ENCODE results near the gene CYP11A1.

CYP11A1 gene

DNA sequence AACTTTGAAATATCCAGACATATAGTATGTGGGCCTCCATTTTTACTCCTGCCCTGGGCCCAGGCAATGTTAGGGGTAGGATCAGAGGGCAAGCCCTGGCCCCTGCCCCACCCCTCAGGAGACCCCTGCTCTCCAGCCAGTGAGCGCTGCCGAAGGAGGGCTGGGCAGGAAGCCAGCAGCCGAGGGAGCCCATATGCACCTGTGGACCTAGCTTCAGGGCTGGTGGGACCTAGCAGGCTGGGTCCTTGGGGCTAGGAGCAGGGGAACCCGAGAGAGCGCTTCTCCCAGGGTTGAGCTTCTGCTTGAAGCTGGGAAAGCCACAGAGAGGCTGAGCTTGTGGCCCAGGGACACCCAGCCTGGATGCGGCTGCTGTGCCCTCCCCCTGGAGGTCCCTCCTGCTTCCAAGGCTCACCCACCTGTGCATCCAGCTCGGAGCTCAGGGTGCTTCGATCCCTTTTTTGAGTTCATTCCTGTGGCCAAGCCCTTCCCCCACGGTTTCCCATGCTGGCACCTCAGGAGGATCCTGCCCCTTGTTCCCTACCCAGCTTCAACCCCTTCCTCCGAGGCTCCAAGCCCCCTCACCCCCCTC is 21.0 kb upstream of the CYP11A1 start:
- DNase-seq (ENCODE audit: low read depth in 2 of 2), result no peak

DNA sequence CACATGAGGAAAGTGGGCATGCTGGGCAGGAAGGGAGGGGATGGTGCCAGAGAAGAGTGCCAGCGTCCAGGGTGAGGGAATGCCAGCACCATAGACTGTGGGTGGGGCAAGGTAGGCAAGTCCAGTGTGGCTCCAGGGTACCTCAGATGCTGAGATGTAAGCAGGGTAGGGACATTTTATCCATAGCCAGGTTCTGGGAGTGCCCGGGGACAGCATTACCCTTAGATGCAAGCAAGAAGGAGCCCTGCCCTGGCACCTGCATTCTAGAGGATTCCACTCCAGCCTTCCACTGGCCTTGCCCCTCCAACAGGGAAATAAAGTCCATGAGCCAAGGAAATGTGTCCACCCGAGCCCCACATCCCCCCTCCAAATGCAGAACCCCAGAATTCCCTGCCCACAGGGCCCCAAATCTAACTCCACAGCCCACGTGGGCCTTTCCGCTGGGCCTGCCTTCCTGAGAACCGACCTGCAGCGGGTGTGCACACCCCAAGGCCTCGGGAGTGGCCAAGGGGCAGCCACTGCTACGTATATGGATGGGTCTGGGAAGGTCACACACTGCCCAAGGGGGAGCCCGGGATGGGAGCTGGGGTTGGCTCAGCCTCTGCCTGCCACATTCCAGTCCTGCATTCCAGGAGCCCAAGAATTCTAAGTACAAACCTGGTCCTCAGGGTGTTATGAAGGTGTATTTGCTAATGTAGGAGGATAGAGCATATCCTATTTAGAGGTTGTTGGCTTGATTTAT is 20.3 kb upstream of the CYP11A1 start:
- DNase-seq (ENCODE audit: low read depth in 2 of 2), result no peak

DNA sequence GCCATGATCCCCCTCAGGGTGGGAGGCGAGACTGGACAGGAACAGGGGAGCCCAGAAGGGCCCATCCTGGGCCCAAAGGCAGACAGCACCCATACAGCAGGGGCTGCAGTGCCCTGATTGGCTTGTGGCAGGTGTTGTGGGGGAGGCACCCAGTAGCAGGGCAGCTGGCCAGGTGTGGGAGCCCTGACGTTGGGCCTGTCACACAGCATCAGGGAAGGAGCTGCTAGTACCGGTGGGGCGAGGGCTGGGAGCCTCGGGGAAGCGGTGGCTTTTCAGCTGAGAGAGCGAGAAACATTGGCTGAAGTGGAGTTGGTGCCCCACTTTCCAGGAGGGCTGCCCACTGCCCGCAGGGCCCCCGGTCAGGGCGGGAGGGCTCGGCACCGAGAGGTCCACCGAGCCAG is 19.7 kb upstream of the CYP11A1 start:
- DNase-seq (ENCODE audit: low read depth in 2 of 2), result no peak

DNA sequence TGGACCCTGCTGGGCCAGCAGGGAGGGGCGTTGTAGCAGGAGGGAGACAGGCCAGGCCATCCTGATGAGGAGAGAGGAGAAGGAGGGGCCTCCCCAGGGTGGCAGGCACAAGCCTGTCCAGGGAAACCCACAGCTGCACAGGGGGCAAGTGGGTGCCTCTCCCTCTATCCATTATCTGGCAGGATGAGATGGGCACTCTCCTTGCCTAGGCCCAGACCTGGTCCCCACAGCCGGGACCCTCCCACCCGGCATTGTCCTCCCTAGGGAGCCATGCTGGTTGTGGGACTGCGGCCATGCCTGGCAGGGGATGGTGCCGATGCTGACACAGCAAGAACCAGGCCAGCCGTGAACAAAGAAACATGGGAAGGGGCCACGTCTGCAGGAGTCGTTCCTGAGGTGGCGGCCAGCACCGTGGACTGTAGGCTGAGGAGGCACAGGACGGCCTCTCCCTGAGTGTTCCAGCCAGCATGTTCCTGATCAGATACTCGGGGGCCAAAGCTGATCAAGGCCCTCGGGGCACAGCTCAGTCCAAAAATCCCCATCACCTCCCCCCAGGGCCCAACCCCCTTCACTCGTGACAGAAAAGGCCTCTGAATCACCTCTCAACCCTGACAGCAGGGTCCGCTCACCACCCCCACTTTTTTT is 19.2 kb upstream of the CYP11A1 start:
- DNase-seq (ENCODE audit: low read depth in 2 of 2), result no peak

DNA sequence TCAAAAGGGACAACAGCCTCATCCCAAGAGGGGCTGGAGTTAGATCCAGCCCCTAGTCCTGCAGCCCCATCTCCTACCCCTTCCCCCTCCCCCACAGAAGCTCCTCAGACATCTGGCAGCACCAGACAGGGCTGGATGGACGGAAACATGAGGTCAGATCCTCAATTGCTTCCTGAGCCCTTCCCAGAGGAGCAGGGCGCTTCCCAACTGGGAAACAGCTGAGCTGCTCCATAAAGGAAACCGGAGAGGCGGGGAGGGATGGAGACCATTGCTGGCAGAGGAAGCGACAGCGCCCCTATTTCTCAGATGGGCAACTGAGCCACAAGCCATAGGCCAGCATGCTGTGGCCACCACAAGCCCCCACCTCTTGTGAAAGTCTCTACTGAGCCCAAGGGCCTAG is 18.3 kb upstream of the CYP11A1 start:
- DNase-seq (ENCODE audit: low read depth in 2 of 2), result no peak

DNA sequence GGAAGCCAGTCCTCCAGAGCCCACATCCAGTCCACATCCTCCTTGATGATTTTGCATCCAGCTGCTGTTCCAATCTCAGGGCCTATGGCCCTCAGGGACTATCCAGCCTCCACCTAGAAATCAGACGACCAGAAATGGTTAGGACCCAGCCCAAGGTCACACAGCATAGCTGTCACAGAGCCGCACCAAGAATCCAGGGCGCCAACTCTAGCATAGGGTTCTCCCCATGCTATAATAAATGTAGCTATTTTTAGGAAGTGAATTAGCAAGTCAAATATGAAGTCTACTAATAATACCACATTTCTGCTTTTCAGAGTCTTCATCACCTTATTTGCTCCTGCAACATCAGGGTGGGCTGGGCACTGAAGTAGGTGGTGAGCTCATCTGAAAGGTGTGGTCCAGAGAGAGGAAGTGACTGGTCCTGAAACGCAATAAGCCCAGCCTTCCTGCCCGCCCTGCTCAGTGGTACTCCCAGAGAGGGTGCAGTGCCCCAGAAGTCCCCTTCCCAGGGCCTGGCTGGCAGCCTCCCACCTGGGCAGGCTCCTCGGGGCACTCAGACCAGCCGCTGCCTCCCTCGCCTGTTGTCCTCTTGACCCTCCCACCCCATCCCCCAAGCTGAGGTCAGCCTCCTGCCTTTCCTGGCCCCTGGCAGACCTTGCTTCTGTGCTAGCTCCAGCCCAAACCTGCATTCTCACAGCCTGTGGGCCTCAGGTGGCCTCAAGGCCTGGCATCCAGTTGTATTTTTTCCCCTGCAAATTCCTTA is 17.6 kb upstream of the CYP11A1 start:
- DNase-seq (ENCODE audit: low read depth in 2 of 2), result peak; percentile 63

DNA sequence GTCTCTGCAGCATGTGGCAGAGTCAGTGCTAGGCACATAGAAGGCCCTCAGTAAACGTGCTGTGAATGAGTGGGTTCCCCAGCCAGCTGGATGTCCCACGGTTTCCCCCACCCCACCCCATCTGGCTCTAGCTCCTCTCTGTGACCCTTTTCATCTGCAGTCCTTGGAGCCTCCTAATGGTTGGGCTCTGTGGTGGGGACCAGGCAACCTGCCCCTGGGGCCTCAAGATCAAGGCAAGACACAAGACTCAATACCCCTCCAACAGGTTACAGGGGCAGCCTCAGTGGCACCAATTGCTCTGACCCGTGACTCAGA is 17.1 kb upstream of the CYP11A1 start:
- no peak for DNase-seq (ENCODE audit: low read depth in 2 of 2)

DNA sequence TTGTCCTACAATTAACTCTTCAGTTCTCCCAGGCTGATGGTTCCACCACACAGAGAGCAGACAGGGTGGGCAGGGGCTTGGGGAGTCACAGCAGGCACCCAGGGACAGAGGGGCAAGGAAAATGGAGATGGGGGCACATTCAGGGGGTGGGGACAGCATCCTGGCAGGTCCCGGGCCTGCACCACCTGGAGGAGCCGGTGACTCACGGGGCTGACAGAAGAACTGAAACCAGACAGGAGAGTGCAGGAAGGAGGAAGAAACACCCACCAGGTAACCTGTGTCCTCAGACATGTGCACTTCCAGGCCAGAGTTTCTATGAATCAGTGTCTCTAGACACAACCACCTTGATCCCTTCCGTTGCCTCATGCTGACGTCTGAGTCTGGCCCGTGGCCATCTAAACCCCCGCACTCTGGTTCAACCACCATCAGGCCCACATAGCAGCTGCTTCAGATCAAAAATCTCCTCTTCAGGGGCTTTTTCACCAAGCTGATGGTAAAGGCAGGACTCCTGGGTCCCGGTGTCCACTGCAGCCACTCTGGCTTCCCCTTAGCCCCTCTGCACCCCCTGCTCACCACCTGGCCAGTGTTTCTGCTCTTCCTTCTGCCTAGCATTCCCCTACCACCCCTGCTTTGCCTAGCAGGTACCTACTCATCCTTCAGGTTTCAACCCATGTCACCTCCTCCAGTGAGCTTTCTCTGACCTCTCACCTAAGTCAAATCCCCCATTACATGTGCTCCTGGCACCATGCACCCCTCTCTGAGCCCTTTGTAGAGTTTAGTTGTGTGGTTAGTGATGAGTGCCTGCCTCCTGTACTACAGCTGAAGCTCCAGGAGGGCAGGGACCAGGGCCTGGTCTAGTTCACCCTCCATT is 16.5 kb upstream of the CYP11A1 start:
- peak; percentile 79 to 81 for DNase-seq (ENCODE audit: low read depth in 2 of 2)

DNA sequence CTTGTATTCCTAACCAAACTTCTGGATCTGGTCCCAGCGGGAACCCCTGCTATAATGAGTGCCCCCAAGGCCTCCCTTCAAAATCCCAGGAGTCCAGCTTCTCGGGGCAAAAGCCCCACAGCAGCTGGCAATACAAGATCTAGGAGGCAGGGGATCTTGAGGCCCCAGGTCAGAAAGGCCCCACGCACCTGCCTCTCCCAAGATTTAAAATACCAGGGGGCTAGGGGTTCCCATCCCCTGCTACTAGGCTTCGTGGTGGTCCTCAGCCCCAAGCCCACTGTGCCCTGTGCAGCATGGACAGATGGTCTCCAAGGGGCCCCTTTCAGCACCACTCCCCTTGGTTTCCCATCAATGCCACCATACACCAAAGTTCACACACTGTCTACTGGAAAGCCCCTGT is 15.8 kb upstream of the CYP11A1 start:
- no peak for DNase-seq (ENCODE audit: low read depth in 2 of 2)

DNA sequence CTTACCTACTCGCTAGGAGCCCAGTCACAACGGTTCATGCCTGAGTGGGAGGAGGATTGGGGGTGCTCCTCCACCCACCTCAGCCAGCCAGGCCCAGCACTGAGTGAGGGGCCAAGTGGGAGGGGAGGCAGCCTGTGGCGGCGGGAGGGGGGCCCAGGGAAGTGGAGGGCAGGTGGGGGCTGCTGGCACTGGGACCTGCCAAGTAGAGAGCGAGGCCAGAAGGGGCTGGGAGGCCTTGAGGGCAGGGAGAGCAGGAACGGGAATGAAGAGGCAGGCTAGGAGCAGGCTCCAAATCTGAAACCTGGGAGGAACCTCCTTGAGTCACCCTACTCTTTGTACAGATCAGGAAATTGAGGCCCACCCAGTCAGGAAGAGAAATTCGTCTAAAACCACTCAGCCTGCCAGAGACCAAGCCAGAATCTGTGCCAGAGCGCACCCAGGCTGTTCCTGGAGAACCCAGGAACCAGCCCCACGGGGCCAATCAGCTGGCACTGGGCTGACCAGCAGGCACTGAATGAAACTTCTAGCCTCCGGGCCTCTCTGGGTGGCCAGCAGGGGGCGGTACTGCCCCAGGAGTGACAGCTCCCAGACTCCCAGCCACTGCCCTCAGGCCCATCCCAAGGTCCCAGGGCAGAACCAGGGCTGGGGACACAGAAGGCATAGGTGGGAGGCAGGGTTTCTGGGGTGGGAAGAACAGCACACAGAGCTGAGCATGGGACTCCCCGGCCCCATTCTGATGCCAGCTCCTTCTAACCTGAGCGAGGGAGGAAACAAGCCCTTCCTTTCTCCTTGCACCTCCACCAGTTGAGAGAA is 14.8 kb upstream of the CYP11A1 start:
- DNase-seq (ENCODE audit: low read depth in 2 of 2), result peak; percentile 44 to 63

DNA sequence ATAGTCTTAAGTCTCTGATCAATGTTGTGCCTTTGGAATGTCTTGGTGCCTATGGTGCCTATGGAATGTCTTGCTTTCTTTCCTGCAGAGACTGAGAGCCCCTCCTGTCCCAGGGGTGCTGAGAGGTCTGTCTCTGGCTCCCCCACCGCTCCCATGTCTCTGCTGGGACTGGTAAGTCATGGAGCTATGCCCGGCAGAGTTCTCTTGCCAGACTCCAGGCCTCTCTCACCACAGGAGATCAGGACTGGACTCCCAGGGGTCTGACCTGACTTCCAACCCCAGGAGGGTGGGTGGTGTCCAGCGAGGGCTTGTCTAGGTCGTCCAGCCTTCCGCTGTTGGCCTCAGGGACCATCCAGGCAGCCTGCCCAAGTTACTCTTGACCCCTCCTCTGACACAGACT is 14.0 kb upstream of the CYP11A1 start:
- no peak for DNase-seq (ENCODE audit: low read depth in 2 of 2)

DNA sequence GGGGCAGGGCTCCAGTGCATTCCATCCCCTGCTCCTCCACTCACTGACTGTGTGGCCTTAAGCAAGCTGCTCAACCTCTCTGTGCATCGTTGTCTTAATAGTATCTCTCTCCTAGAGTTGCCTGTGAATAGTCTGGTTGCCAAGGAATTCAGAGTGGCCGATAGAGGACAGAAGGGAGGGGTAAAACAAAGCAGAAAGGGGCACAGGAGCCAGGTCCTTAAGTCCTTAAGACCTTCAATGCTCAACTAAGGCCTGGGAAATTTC is 13.7 kb upstream of the CYP11A1 start:
- DNase-seq (ENCODE audit: low read depth in 2 of 2), result no peak

DNA sequence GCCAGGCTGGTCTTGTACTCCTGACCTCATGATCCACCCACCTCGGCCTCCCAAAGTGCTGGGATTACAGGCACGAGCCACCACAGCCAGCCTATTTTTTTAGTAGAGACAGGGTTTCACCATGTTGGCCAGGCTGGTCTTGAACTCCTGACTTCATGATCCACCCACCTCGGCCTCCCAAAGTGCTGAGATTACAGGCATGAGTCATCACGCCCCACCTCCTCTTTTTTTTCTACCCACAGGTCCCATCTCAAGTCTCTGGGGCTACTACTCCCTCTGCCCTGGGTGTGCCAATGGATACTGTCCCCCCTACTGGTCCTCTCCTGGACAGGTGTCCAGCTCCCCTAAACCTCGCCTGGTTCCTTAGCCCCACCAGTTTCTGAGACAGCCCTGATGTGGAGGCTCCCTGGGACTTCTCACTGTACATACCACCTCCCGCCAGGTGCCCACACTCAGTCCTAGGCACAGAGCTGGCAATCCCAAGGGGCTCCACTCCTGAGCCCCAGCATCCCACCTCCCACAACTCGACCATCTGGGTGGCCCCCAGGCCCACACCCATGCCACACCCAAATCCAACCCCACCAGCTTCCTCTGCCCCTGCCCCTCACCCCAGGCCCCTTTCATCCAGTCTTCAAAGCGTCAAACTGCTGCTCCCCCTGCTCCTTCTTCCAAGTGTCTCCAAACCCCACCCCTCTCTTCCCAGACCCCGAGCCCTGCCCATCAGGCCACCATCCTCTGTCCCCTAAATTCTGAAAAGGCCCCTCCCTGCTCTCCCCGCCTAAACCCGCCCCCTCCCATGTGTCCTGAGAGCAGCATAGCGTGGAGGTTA is 13.1 kb upstream of the CYP11A1 start:
- no peak for DNase-seq (ENCODE audit: low read depth in 2 of 2)

DNA sequence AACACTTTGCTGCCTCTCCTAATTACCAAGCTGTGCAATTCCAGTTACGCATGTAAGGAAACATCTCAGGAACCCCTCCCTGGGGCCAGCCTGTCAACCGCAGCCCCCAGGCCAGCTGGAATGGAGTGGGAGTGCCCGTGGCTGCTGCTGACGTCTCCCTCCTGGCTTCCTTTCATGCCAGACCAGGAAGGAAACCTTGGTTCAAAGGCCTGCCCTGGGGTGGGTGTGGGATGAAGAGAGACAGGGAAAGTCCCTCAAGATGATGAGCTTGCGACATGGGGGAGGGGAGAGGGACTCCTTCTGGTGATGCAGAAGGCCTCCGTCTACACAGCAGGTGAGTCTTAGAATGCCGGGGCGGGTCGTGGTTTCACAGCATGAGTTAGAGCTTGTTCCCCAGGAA is 11.4 kb upstream of the CYP11A1 start:
- peak; percentile 62 to 68 for DNase-seq (ENCODE audit: low read depth in 2 of 2)

DNA sequence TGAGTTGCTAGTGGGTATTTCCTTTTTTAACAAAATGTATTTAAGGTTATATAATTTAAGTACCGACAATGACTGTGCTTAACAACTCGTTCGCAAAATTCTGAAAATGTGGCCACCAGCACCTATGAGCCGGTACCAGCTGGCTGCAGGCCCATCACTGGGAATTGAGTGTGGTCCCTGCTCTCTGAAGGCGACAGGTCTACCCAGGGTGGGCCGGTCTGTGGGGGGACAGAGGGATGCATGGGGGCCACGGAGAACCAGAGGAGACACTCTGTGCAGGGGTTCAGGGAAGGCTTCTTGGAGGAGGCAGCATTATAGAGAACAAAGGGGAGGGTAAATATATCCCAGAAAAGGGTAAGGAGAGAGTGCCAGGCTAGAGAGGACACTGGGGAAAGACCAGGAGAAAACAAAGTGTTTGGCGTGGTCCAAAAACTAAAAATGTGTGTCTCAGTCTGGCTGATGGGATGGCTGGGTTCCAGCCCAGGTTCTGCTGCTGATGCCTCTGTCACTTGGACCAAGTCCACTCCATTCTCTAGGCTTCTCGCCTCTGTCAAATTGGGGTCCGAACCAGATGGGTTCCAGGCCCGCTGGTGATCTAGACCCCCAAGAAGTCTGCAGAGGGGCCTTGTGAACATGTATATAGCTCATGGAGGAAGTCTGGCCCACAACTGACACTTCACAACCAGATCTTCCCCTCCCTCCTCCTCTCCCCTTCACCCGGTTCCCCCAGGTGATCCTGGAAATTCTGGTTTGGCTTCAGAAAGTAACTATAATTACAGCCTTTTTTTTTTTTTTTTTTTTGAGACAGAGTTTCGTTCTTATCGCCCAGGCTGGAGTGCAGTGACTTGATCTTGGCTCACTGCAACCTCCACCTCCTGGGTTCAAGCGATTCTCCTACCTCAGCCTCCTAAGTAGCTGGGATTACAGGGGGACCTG is 10.7 kb upstream of the CYP11A1 start:
- no peak for DNase-seq (ENCODE audit: low read depth in 2 of 2)

DNA sequence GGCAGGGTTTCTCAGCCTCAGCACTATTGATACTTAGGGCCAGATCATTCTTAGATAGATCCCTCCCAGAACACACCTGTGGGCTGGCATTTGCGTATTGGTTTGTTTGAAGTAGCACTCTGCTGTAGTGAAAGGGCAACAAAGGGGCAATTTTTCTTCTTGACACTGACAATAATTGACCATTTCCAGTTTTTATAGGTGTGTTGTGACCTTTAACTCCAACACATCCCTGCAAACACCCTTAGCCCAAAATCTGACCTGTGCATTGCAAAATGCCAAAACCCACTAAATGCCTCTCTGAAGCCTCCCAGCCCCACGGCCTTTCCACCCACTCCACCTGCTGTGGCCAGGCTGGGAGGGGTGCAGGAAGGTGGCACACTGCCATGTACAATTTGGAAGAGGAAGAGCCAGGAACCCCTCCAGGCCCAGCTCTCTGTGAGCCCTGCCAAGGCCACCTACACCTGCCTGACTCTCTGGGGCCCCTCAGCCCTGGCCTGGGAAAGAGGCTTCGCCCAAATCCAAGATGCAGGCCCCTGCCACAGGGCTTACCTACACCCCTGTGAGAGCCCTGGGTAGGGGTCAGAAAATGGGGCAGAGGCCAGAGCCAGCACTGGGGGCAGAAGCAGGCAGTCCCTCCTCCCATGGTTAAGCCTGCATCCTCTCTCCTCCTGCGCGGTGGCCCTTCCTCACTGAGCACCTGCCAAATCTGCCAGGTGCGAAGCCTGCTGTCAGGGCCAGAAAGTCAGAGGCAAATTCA is 9.6 kb upstream of the CYP11A1 start:
- no peak for DNase-seq (ENCODE audit: low read depth in 2 of 2)

DNA sequence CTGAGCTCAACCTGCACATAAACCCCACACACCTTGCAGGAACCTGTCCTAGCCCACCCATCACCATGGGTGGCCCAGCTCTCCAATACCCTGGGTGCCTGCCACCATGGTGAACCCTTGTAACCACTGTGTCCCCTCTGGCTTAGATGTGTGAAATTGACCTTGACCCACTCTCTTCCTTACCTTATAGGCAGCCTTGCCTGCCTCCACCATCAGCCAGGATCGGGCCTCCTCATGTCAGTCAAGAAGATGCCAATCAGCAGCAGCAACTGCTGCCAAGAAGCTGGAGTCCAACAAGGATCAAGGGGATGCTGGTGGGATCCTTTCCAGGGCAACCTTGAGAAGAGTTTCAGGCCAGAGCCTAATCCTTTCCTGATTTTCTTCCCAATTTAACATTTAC is 8.8 kb upstream of the CYP11A1 start:
- DNase-seq (ENCODE audit: low read depth in 2 of 2), result no peak

DNA sequence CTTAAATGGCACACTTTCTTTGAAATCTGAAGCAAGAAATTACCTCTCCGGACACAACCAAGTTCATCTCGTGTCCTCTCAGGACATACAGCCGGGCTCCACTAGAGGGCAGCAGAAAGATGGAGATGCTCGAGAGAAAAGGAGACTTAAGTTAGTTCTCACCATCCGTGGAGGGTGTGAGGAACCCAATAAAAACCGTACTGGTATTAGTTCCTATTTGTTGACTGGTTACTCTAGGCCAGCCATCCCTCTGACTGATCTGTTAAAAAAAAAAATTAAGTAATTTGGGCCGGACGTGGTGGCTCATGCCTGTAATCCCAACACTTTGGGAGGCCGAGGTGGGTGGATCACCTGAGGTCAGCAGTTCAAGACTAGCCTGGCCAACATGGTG is 7.9 kb upstream of the CYP11A1 start:
- peak; percentile 69 to 83 for DNase-seq (ENCODE audit: low read depth in 2 of 2)

Measured in stimulated activated CD8-positive, alpha-beta memory T cell treated with anti-CD3 and anti-CD28 coated beads, Interleukin-7, amount 100 ng/mL, for 4 hours (primary cell).